A673 (cell line): ENCODE measurements around the gene BCL2L1. TPM values are rescaled to one million over a fixed set of nuclear protein-coding genes. Genes with fewer than 3 reads are reported as not detected.
A peak's percentile ranks its signal among the peaks of the same experiment; 100 is the strongest.

Source experiments
- BruUV-seq: library from RNA; stranded (reverse); fragments of 400-500 nt; replicated peaks from 2 replicates; lab custom pipeline; 2021; lab: Mats Ljungman, UMichigan
- CTCF ChIA-PET: fragments of 300-600 bp; sonication (Branson Sonifier 250); formaldehyde crosslinking; loops from one replicate; lab custom pipeline; 2022; ENCODE audit warnings: antibody characterized with exemption; lab: Charles Lee
- POLR2A ChIA-PET: fragments of 300-600 bp; sonication (Branson Sonifier 250); formaldehyde crosslinking; loops from one replicate; lab custom pipeline; 2022; ENCODE audit warnings: antibody characterized with exemption; ENCODE audit not compliant: low non-redundant PET; lab: Charles Lee
- DNase-seq: peaks from one replicate; pipeline ENCODE4 v3.0.0-alpha.2; 2015; ENCODE audit warnings: low spot score
- H3K27ac ChIP-seq: fragments of 200-600 bp; sonication (generic); 2 replicates; pipeline ENCODE4 v1.5.1; 2016; ENCODE audit warnings: mixed run types, low read depth, mild to moderate bottlenecking, mixed read lengths, antibody characterized with exemption, low read length; ENCODE audit not compliant: poor library complexity, severe bottlenecking
- H3K27me3 ChIP-seq: fragments of 200-600 bp; sonication (generic); replicated peaks from 2 replicates; pipeline ENCODE4 v1.6.1; 2017; ENCODE audit warnings: mixed run types, low read depth, mild to moderate bottlenecking, mixed read lengths, antibody characterized with exemption, low read length; ENCODE audit not compliant: insufficient read depth, poor library complexity
- H3K36me3 ChIP-seq: fragments of 200-600 bp; sonication (generic); 2 replicates; pipeline ENCODE4 v1.6.1; 2016; ENCODE audit warnings: mixed run types, mild to moderate bottlenecking, mixed read lengths, antibody characterized with exemption, low read length; ENCODE audit not compliant: insufficient read depth, poor library complexity, severe bottlenecking
- H3K4me1 ChIP-seq: fragments of 200-600 bp; sonication (generic); 2 replicates; pipeline ENCODE4 v1.6.1; 2017; ENCODE audit warnings: mixed run types, mild to moderate bottlenecking, mixed read lengths, antibody characterized with exemption, low read length; ENCODE audit not compliant: insufficient read depth, poor library complexity, severe bottlenecking
- H3K4me3 ChIP-seq: fragments of 200-600 bp; sonication (generic); 2 replicates; pipeline ENCODE4 v1.5.1; 2016; ENCODE audit warnings: low read depth, mixed run types, mild to moderate bottlenecking, mixed read lengths, low read length; ENCODE audit not compliant: poor library complexity, severe bottlenecking
- H3K9me3 ChIP-seq: fragments of 200-600 bp; sonication (generic); 2 replicates; pipeline ENCODE4 v1.6.1; 2016; ENCODE audit warnings: mixed run types, low read depth, mild to moderate bottlenecking, mixed read lengths, antibody characterized with exemption, low read length; ENCODE audit not compliant: poor library complexity, severe bottlenecking
- EZH2 ChIP-seq: fragments of 200-600 bp; sonication (generic); IDR thresholded peaks from 2 replicates; pipeline ENCODE4 v1.6.1; 2017; ENCODE audit warnings: borderline replicate concordance, low read depth, mild to moderate bottlenecking, mixed read lengths, antibody characterized with exemption, low read length; ENCODE audit not compliant: poor library complexity, severe bottlenecking
- intact Hi-C: fragments of 100-400 bp; cut with micrococcal nuclease; formaldehyde crosslinking; loops from one replicate; pipeline ENCODE4 v1.10.0; 2022; ENCODE audit not compliant: unreplicated experiment
- total RNA-seq: library from RNA; stranded (reverse); gene quantifications from 2 replicates; pipeline ENCODE4 v1.2.3, GENCODE V29; 2021
- TF ChIP-seq, protein P1 (sequence below): fragments of 300-800, 200-600 bp; sonication (generic); conservative IDR thresholded peaks from 2 replicates; pipeline ENCODE4 v1.5.1; 2017; ENCODE audit warnings: low read depth, mild to moderate bottlenecking, antibody characterized with exemption, low read length, moderate library complexity, mixed read lengths

The BCL2L1 gene
- total RNA-seq, 1 experiment from 2014 or later, result 47.8 TPM

DNA sequence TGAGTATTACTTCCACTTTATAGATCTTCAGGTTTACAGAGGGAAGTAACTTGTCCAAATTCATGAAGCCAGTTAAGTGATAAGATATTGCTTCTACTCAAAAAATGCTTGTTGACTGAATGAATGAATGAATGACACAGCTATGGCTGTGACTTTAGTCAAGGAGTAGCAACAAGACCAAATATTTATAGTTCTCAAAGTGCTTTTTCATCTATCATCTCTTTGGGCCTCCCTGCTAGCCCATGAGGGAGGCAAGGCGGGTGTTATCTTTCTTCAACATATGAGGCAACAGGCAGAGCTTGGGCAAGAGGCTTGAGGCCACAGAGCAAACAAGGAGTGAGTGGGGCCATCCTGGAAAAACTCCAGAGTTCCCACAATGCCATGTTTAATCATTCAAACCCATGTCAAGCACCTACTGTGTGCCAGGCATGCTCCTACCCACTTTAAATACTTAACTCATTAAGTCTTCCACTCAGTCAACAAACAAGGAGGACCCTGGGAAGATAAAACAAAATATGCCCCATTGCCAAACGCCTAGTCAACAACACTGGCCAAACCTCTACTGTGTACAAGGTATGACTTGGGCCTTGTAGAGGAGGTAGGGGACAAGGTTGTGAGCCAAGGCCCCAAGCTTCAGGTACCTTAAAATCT is 15.9 kb downstream of the BCL2L1 start:
- ChIA-PET CTCF (no interaction called here), POLR2A (no interaction called here)
- H3K4me1 ChIP-seq, result peaks cover 18% of the 10 kb centered on the region
- no peak overlapping the region for H3K4me3 ChIP-seq
- H3K27ac ChIP-seq, result peak overlapping the region; percentile 8
- H3K27me3 ChIP-seq, result no peaks in the 10 kb centered on the region
- no peaks in the 10 kb centered on the region for H3K9me3 ChIP-seq
- BruUV-seq, result no TSS peak
- no peak for TF ChIP-seq EZH2
- TF ChIP-seq, protein P1, sequence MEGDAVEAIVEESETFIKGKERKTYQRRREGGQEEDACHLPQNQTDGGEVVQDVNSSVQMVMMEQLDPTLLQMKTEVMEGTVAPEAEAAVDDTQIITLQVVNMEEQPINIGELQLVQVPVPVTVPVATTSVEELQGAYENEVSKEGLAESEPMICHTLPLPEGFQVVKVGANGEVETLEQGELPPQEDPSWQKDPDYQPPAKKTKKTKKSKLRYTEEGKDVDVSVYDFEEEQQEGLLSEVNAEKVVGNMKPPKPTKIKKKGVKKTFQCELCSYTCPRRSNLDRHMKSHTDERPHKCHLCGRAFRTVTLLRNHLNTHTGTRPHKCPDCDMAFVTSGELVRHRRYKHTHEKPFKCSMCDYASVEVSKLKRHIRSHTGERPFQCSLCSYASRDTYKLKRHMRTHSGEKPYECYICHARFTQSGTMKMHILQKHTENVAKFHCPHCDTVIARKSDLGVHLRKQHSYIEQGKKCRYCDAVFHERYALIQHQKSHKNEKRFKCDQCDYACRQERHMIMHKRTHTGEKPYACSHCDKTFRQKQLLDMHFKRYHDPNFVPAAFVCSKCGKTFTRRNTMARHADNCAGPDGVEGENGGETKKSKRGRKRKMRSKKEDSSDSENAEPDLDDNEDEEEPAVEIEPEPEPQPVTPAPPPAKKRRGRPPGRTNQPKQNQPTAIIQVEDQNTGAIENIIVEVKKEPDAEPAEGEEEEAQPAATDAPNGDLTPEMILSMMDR, result no peak
- no peak for DNase-seq
- H3K36me3 ChIP-seq, result peaks cover 20% of the 10 kb centered on the region
- intact Hi-C loops, result no loop called here

DNA sequence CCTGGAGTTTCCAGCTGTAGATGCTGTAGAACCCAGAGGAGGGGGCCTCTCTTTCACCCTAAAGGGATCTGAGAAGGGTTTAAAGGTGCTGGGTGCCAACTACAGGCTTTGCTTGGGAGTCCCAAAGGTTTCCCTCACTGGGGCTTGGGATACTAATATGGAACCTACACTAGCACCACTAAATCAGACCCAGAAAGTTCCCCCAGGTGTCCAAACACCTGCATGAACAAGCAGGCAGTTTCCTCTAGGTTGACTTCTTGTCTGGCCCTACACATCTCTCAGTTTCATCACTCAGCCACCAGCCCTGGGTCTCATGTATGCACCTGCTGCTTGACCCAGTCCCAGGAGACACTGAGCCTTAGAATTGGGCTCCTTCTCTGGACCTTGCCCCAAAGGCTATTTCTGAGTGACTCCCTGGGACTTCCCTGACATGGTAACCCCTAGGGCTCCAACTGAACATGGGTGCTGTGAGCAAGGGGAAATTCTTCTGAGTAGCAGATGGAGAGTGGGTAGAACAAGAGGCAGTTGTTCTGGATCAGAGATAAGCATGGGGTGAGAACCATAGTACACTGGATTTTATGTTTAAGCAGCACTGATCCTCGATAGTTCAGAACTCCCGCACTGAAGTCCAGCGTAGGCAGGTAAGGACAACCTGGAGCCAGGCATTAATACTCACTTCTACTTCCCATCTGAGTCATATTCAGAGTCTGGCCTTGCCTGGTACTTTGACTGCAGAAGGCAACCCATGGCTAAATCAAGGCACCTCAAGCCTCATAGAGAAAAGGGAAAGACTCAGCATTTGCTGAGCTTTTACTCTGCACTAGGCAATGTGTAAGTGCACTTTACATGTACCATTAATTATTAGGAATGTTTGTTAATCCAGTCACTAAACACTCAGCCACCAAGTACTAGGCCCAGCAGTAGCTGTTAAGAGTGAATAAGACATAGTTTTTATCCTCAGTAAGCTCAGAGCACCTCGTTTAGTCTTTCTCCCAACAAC is 16.8 kb downstream of the BCL2L1 start:
- no peak overlapping the region for H3K4me3 ChIP-seq
- peaks cover 20% of the 10 kb centered on the region for H3K36me3 ChIP-seq
- peak overlapping the region; percentile 8 for H3K27ac ChIP-seq
- TF ChIP-seq EZH2, result no peak
- TF ChIP-seq, protein P1, result no peak
- no peaks in the 10 kb centered on the region for H3K27me3 ChIP-seq
- CTCF ChIA-PET, result no interaction called here
- H3K4me1 ChIP-seq, result peaks cover 9% of the 10 kb centered on the region
- intact Hi-C loops, result no loop called here
- no peaks in the 10 kb centered on the region for H3K9me3 ChIP-seq
- BruUV-seq, result no TSS peak
- no peak for DNase-seq
- POLR2A ChIA-PET, result no interaction called here

DNA sequence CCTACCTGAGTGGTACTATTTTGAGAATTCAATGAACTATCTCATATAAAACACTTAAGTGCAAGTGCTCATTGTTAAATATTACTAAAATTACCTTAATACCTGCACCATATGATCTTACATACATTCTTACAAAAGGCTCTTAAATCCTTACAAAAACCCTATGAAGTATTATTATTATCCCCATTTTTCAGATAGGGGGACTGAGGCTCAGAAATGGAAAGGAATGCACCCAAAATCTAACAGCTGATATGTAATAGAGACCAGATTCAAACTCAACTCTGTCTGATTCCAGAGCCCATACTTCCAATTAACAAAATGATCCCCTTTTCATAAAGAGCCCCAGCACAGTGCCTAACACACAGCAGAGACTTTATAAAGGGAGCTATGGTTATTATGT is 17.5 kb downstream of the BCL2L1 start:
- no TSS peak for BruUV-seq
- H3K36me3 ChIP-seq, result peaks cover 20% of the 10 kb centered on the region
- H3K27ac ChIP-seq, result no peak overlapping the region
- ChIA-PET POLR2A (no interaction called here), CTCF (no interaction called here)
- peaks cover 3% of the 10 kb centered on the region for H3K4me1 ChIP-seq
- no peak for DNase-seq
- no peak overlapping the region for H3K4me3 ChIP-seq
- H3K27me3 ChIP-seq, result no peaks in the 10 kb centered on the region
- intact Hi-C loops, result no loop called here
- no peaks in the 10 kb centered on the region for H3K9me3 ChIP-seq
- no peak for TF ChIP-seq EZH2
- TF ChIP-seq, protein P1, result no peak
